Vagina (tissue), 2 donors: ENCODE results near the gene DNAJB1.

Experiments
- CTCF ChIP-seq, 3 experiments: fragments of 450-650 bp in 2 of 3; fragments of 200-600 bp in 1 of 3; sonication (generic) in 1 of 3; IDR thresholded peaks; one replicate each; pipeline ENCODE4 v1.5.1; 2017 to 2019; ENCODE audit warnings: antibody characterized with exemption in 3 of 3, mild to moderate bottlenecking in 2 of 3, moderate library complexity in 2 of 3
- POLR2AphosphoS5 ChIP-seq, 2 donors: sonication (generic); formaldehyde crosslinking; IDR thresholded peaks; one replicate each; pipeline ENCODE4 v1.9.0; 2017; ENCODE audit warnings: antibody characterized with exemption in 2 of 2, mild to moderate bottlenecking in 2 of 2, low read depth in 1 of 2; ENCODE audit not compliant: insufficient read depth in 1 of 2

GRCh38 chr19:14472202-14472938 lies 45.8 kb downstream of the DNAJB1 start:
- peak; percentile 86 to 98 (median 92) for TF ChIP-seq CTCF (IDR thresholded peaks at IDR 0.05)
- TF ChIP-seq POLR2AphosphoS5 (IDR thresholded peaks at IDR 0.05; ENCODE audit: insufficient read depth in 1 of 2, low read depth in 1 of 2) = peak in 1 of 2 donors; percentile 62
